Breast epithelium (tissue), 3 donors: ENCODE data around the gene IL1RL2.

Source experiments
- CTCF ChIP-seq, 3 donors: fragments of 450-650 bp; IDR thresholded peaks; one replicate each; pipeline ENCODE4 v1.5.1; 2016 to 2017; ENCODE audit warnings: antibody characterized with exemption in 3 of 3, mild to moderate bottlenecking in 3 of 3, moderate library complexity in 3 of 3
- POLR2A ChIP-seq: fragments of 450-650 bp; IDR thresholded peaks from one replicate; pipeline ENCODE4 v1.6.1; 2016; ENCODE audit warnings: antibody characterized with exemption, mild to moderate bottlenecking, moderate library complexity
- POLR2AphosphoS5 ChIP-seq, 3 donors: sonication (generic); formaldehyde crosslinking; IDR thresholded peaks; one replicate each; pipeline ENCODE4 v1.6.1; 2017; ENCODE audit warnings: antibody characterized with exemption in 3 of 3

GRCh38 chr2:102256276-102256675 is 69.5 kb downstream of the IL1RL2 start:
- no peak for TF ChIP-seq CTCF (IDR thresholded peaks at IDR 0.05)
- TF ChIP-seq POLR2A, result no peak
- TF ChIP-seq POLR2AphosphoS5 (IDR thresholded peaks at IDR 0.05), result no peak
